Body of pancreas (tissue), 4 donors: ENCODE data around the gene ZNF883.

Experiments used
- CTCF ChIP-seq, 7 experiments: fragments of 450-650 bp in 4 of 7; fragments of 200-600 bp in 3 of 7; sonication (generic) in 3 of 7; IDR thresholded peaks; one replicate each; pipeline ENCODE4 v1.5.1; 2016 to 2019; ENCODE audit warnings: antibody characterized with exemption in 7 of 7
- POLR2A ChIP-seq, 3 donors: fragments of 450-650 bp; IDR thresholded peaks; one replicate each; pipeline ENCODE4 v1.6.1; 2016; ENCODE audit warnings: antibody characterized with exemption in 3 of 3, mild to moderate bottlenecking in 2 of 3

GRCh38 chr9:113057193-113057592 is 45.2 kb upstream of the ZNF883 start:
- TF ChIP-seq CTCF (IDR thresholded peaks at IDR 0.05) (no peak), POLR2A (IDR thresholded peaks at IDR 0.05) (no peak)
